ENCODE measurements around the gene RBM26. TPM values are rescaled to one million over a fixed set of nuclear protein-coding genes. Genes with fewer than 3 reads are reported as not detected.

The RBM26 gene
- total and polyA plus RNA-seq, 2 experiments from 2014 or later: 46.0 to 69.3 TPM

DNA sequence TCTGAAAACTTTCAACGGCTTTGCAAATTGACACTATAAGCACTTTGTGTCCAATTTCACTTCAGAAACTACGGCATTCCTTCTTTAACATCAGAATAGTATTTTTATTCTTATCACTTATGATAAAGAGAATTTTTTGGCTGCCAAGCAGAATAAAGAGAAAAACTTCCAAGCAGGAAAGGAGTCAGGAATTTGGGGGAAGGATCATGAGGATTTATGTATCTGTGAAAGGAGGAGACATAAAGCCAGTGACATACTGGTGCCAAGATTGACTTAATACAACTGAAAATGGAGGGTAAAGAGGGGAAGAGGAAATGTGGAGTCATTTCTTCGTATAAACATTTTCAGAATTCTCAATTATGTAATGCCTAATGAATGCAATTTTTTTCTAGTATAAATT lies 94.7 kb downstream of the RBM26 start (continued):
- TF ChIP-seq ZNF462 (CRISPR knock-in tag; IDR thresholded peaks at IDR 0.05) (no peak), ZNF114 (CRISPR knock-in tag; IDR thresholded peaks at IDR 0.05) (no peak), CREB1 (CRISPR knock-in tag; IDR thresholded peaks at IDR 0.05; ENCODE audit: low read depth) (no peak)

GRCh38 chr13:79309690-79310089 lies 96.4 kb downstream of the RBM26 start:
- peaks cover 8% of the 10 kb centered on the region for H3K4me1 Mint-ChIP-seq
- Histone ChIP-seq H3K27me3 (ENCODE audit: insufficient read depth) (no peaks in the 10 kb centered on the region), H4K20me1 (replicated peaks; ENCODE audit: insufficient read depth) (no peaks in the 10 kb centered on the region), H3K4me2 (no peak overlapping the region), H3K4me1 (ENCODE audit: insufficient read depth) (no peaks in the 10 kb centered on the region), H3F3A (replicated peaks; ENCODE audit: low read depth) (no peaks in the 10 kb centered on the region), H3K79me2 (replicated peaks; ENCODE audit: insufficient read depth) (no peaks in the 10 kb centered on the region), H3K9me2 (ENCODE audit: insufficient read depth) (0 out of 2 replicates have a peak, but pooled peaks cover 4% of the 10 kb centered on the region), H3K27ac (ENCODE audit: low read depth) (no peak overlapping the region), H3K36me3 (ENCODE audit: insufficient read depth) (no peaks in the 10 kb centered on the region; the same call in 1 of the 2 replicates), H3K4me3 (no peak overlapping the region), H2AFZ (no peak overlapping the region)
- ATAC-seq (peak; percentile 52; the same call in 2 of the 3 replicates), DNase-seq (ENCODE audit: low spot score) (peak; percentile 8)
- TF ChIP-seq CTCF (conservative IDR thresholded peaks at IDR 0.05; ENCODE audit: low read depth in 2 of 2): no peak
- no peak for TF ChIP-seq EZH2phosphoT487 (IDR thresholded peaks at IDR 0.05; ENCODE audit: unreplicated experiment)
- TF ChIP-seq JUNB (IDR thresholded peaks at IDR 0.05; ENCODE audit: unreplicated experiment): no peak
- no peak for TF ChIP-seq POLR2AphosphoS5 (IDR thresholded peaks at IDR 0.05; ENCODE audit: low read depth)
- no peak for TF ChIP-seq ZNF114 (CRISPR knock-in tag; IDR thresholded peaks at IDR 0.05)
- no peak for TF ChIP-seq ZNF331 (CRISPR knock-in tag; IDR thresholded peaks at IDR 0.05; ENCODE audit: low read depth)
- no peak for TF ChIP-seq ETS1 (IDR thresholded peaks at IDR 0.05)
- no peak for TF ChIP-seq CREB1 (CRISPR knock-in tag; IDR thresholded peaks at IDR 0.05; ENCODE audit: low read depth)
- no peak overlapping the region for H3K27ac Mint-ChIP-seq
- peaks cover 3% of the 10 kb centered on the region for H3K27me3 Mint-ChIP-seq (ENCODE audit: insufficient read depth, low read depth, poor library complexity)
- peaks cover 3% of the 10 kb centered on the region; the same call in 1 of the 3 replicates for H3K36me3 Mint-ChIP-seq (ENCODE audit: low read depth)
- no peak overlapping the region for H3K4me3 Mint-ChIP-seq
- H3K9me3 Mint-ChIP-seq: no peaks in the 10 kb centered on the region

Data from GM23338 (cell line).